Stimulated activated CD4-positive, alpha-beta T cell treated with anti-CD3 and anti-CD28 coated beads, Interleukin-12 subunit alpha, Interleukin-12 subunit beta, amount 100 ng/mL, for 24 hours (primary cell): Measurements from ENCODE around the gene PKHD1.
"Not testable (repeated sequence)": the region's sequence is repeated elsewhere in the genome, so short reads cannot be mapped to it uniquely, and the experiment has no call there.

Source experiments
- DNase-seq, 2 experiments: peaks; one replicate each; pipeline ENCODE4 v3.0.0-alpha.2; 2020; ENCODE audit warnings: low read depth in 2 of 2

PKHD1 gene

GRCh38 chr6:51927450-51927849 lies 160.0 kb downstream of the PKHD1 start:
- no peak for DNase-seq

DNA sequence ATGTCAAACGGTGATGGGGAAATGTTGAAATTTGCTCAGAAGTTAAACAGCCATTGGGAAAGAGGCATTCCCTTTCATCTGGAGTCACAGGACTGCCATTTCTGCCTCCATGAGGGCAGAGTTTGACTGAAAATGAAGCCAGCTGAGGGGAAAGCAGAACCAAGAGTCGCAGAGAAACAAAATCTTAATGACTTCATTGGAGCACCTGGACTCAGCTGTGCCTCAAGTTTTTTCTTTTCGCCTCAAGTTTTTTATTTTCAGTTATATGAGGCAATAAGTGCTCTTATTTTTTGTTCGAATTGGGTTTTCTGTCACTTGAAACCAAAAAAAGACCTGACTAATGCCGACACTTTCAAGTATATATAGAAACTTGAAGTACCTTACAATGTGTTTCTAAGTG lies 161.3 kb downstream of the PKHD1 start:
- DNase-seq = no peak

DNA sequence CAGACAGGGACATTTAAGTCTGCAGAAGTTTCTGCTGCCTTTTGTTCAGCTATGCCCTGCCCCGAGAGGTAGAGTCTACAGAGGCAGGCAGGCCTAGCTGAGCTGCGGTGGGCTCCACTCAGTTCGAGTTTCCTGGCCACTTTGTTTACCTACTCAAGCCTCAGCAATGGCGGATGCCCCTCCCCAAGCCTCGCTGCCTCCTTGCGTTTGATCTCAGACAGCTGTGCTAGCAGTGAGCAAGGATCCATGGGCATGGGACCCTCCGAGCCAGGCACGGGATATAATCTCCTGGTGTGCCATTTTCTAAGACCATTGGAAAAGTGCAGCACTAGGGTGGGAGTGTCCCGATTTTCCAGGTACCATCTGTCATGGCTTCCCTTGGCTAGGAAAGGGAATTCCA lies 164.9 kb downstream of the PKHD1 start:
- DNase-seq = not testable (repeated sequence)

DNA sequence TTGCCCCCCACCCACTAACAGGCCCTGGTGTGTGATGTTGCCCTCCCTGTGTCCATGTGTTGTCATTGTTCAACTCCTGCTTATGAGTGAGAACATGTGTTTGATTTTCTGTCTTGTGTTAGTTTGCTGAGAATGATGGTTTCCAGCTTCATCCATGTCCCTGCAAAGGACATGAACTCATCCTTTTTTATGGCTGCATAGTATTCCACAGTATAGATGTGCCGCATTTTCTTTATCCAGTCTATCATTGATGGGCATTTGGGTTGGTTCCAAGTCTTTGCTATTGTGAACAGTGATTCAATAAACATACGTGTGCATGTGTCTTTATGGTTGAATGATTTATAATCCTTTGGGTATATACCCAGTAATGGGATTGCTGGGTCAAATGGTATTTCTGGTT lies 169.1 kb downstream of the PKHD1 start:
- not testable (repeated sequence) for DNase-seq

GRCh38 chr6:51915098-51915497 lies 172.3 kb downstream of the PKHD1 start:
- no peak for DNase-seq

- no peak for DNase-seq
These were observed 174.1 kb downstream of the PKHD1 start for GRCh38 chr6:51913265-51913664.

- DNase-seq = no peak
These were observed 176.6 kb downstream of the PKHD1 start for GRCh38 chr6:51910851-51911250.

GRCh38 chr6:51908243-51908642 lies 179.2 kb downstream of the PKHD1 start:
- no peak for DNase-seq

- no peak for DNase-seq
These were observed 185.3 kb downstream of the PKHD1 start for GRCh38 chr6:51901766-51902764.

- DNase-seq = no peak
These were observed 194.0 kb downstream of the PKHD1 start for GRCh38 chr6:51893366-51893765.

GRCh38 chr6:51892750-51893149 lies 194.7 kb downstream of the PKHD1 start:
- no peak for DNase-seq

DNA sequence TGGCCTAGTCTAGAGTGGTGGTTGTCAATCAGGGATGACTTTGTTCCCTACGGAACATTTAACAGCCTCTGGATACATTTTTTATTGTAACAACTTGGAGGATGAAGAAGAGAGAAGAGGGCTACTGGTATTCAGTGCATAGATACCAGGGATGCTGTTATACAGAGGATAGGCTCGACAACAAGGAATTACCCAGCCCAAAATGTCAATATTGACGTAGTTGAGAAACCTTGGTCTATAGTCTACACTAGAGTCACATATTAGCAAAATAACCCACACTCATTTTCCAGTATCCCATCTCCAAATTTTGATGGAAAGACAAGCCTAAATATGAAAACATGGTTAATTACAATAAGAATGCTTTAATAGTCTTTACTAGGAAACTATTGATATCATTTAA lies 195.1 kb downstream of the PKHD1 start:
- DNase-seq = no peak

DNA sequence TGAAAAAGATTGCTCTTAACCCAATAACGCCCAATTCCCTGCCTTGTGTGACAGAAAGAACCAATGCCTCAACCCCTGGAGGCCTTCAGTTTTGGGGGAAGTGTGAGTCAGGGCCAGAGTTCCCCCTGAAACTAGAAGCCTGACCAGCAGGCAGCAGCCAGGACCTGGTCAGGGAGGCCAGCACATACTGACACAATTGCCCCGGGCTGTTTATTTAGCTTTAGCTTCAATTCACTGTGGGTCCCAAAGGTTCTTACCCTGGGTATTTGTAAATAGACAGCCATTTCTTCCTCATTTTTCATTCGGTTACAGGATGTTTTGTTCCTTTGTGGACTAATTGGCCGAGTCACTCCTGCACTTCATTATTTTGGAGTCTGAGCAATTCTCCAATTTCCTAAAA lies 195.6 kb downstream of the PKHD1 start:
- no peak for DNase-seq

DNA sequence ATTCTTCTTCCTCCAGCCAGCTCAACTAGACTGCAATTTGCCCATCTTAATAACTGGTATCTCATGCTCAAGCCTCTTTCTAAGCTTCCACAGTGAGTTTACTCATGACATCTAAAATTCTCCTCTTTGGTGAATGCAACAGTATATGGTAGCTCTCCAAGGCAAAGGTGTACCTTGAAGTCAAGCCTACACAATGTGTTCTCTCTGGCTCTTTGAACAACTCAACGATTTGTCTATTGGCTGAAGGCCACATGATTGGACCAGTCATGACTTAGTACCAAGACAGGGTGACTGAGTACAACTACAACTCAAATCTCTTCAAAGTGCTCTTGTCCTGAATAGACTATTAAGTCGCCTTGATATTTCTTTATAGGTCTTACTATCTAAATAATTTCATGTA lies 199.6 kb downstream of the PKHD1 start:
- DNase-seq = no peak

- DNase-seq = no peak
These were observed 201.5 kb downstream of the PKHD1 start for GRCh38 chr6:51885957-51886356.

GRCh38 chr6:51868591-51869355 lies 218.6 kb downstream of the PKHD1 start:
- no peak for DNase-seq

- DNase-seq = no peak
These were observed 220.5 kb downstream of the PKHD1 start for GRCh38 chr6:51866867-51867266.

DNA sequence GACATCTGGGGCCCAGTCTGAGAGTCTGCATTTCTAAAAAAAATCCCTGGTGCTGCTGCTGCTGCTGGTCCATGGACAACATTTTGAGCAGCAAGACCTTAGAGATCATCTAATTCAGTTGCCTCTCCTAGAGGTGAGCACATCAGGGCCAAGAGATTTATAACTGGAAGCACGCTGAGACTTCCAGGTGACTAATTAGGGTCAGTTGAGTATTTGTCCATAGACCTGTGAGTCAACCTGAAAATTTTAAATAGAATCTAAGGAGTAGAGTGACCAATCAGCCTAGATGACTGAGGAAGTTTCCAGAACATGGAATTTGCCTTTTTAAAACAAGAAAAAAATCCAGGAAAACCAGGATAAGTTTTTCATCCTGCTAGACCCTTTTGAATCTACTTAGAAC lies 221.4 kb downstream of the PKHD1 start:
- DNase-seq = no peak

DNA sequence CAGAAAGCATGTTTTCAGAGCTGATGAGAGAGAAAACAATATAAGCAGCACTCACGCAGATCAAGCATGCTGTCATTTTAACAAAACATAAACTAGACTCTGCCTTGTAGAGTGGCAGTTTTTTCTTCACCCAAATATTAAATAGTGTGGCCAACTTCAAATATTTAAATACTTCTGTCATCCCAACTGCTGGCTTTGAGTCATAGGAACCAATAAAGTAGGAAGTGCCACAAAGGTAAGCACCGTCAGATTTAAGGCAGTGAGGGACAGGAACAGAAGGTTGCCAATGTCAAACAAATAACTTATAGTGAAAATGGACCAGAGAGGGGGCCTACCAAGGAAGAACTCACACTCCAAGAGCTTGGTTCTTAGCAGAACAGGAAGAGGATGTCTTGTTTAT lies 222.2 kb downstream of the PKHD1 start:
- DNase-seq = no peak

DNA sequence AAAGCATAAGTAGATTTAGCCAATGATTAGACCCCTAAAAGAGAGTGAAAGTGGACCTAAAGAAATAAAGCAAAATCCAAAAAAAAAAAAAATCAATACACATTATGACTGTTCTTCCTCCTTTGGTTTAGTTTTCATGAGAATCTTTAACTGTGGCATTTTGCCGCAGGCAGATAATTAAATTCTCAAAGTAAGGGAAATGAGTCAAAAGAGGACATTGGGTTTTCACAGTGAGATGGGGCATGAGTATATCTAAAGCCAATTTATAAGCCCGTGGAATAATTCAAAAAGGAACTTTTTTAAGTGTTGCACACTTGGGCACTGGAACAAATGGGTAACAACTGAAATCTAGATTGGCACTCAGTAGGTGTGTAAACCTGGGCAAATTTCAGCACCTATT lies 230.3 kb downstream of the PKHD1 start:
- no peak for DNase-seq

DNA sequence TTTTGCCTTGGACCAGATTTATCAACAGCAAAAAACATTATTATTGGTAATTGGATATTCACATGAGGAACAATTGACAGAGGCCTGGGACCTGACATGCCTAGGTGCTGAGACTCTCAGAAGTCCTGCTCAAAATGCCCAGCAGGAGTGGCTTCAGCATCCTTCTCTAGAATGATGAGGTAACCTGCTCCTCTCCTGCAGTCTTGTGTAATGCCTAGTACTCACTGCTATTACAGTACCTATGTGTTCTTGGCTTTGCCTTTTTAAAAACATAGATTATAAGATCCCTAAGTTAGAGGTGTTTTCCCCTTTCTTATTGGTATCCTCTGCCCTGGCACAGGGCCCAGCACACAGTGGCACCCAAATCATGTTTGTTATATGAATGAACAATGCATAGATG lies 230.9 kb downstream of the PKHD1 start:
- DNase-seq = no peak

GRCh38 chr6:51855310-51856082 lies 231.9 kb downstream of the PKHD1 start:
- DNase-seq = no peak
